GM13977 (cell line): ENCODE results near the gene TREM2.
"Not testable (repeated sequence)": the region's sequence is repeated elsewhere in the genome, so short reads cannot be mapped to it uniquely, and the experiment has no call there.

Source experiments
- DNase-seq: peaks from one replicate; pipeline ENCODE4 v3.0.0; 2012; ENCODE audit warnings: low spot score
- in situ Hi-C: fragments of 300-500 bp; cut with MboI; formaldehyde crosslinking; loops from one replicate; pipeline ENCODE4 v1.12.0; 2022; ENCODE audit warnings: low sequenced_read_pairs, low pct_unique_long_range_greater_than_20kb, mixed read lengths, inconsistent platforms; ENCODE audit not compliant: unreplicated experiment
- TF ChIP-seq, protein P1 (sequence below): IDR thresholded peaks from 2 replicates; pipeline ENCODE4 v1.5.1; 2012; ENCODE audit warnings: mild to moderate bottlenecking, control low read depth; ENCODE audit not compliant: insufficient read depth; ENCODE audit errors: extremely low read depth, missing control alignments

The TREM2 gene

GRCh38 chr6:41122373-41122772, 40.5 kb downstream of the TREM2 start:
- DNase-seq, result no peak
- in situ Hi-C loops, result no loop called here
- TF ChIP-seq, protein P1, sequence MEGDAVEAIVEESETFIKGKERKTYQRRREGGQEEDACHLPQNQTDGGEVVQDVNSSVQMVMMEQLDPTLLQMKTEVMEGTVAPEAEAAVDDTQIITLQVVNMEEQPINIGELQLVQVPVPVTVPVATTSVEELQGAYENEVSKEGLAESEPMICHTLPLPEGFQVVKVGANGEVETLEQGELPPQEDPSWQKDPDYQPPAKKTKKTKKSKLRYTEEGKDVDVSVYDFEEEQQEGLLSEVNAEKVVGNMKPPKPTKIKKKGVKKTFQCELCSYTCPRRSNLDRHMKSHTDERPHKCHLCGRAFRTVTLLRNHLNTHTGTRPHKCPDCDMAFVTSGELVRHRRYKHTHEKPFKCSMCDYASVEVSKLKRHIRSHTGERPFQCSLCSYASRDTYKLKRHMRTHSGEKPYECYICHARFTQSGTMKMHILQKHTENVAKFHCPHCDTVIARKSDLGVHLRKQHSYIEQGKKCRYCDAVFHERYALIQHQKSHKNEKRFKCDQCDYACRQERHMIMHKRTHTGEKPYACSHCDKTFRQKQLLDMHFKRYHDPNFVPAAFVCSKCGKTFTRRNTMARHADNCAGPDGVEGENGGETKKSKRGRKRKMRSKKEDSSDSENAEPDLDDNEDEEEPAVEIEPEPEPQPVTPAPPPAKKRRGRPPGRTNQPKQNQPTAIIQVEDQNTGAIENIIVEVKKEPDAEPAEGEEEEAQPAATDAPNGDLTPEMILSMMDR, result no peak

GRCh38 chr6:41120058-41120457, 42.9 kb downstream of the TREM2 start:
- DNase-seq, result no peak
- TF ChIP-seq, protein P1, result no peak
- in situ Hi-C loops, result no loop called here

- TF ChIP-seq, protein P1, result no peak
- in situ Hi-C loops, result no loop called here
- DNase-seq, result no peak
Observed at GRCh38 chr6:41119508-41119907, 43.4 kb downstream of the TREM2 start.

- DNase-seq, in situ Hi-C loops: not testable (repeated sequence)
Observed at GRCh38 chr6:41115027-41115426, 47.9 kb downstream of the TREM2 start.

DNA sequence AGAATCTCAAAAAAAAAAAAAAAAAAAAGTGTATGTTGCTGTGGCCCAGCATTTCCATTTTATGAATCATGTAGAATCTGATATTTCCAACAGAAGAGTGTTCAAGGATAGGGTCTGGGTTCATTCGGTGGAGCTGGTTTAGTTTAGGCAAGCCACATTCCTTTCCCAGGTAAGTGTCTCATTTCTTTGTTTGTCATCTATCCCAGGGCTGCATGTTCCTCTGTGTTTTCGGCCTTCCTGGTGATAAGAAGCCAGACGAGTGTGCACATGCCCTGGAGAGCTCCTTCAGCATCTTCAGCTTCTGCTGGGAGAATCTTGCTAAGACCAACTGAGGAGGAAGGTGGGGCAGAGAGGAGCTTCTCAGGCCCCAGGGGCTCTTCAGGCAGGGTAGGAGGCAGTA, 51.9 kb downstream of the TREM2 start:
- in situ Hi-C loops, result no loop called here
- TF ChIP-seq, protein P1, result no peak
- DNase-seq, result no peak
